Liver (tissue), 2 donors: ENCODE data around the gene CDH23.

Experiments
- ATF3 ChIP-seq: IDR thresholded peaks from 2 replicates; pipeline ENCODE4 v1.6.1; 2016; ENCODE audit warnings: antibody characterized with exemption
- TF ChIP-seq, protein P1 (sequence below): IDR thresholded peaks from 2 replicates; pipeline ENCODE4 v1.6.1; 2016; ENCODE audit warnings: antibody characterized with exemption
- donor health status: healthy.

DNA sequence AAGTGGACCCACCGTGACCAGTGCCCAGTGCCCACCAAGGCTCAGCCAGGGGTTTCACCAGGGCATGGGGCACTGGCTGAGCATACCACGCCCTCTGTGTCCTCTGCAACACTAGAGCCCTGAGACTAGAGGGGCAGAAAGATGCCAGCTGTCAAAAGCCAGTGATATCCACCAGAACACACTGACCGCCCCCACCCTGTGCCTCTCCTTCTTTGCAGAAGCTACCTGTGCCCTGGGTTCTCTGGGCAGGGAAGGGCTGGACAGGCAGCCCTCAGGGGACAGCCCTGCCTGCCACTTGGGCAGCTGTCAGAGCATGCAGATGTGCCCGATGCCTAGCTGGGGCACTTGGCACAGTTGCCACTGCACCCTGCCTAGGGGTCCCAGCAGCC is 376.1 kb downstream of the CDH23 start:
- TF ChIP-seq, protein P1, sequence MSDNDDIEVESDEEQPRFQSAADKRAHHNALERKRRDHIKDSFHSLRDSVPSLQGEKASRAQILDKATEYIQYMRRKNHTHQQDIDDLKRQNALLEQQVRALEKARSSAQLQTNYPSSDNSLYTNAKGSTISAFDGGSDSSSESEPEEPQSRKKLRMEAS = no peak
- TF ChIP-seq ATF3 = no peak
